C1 segment of cervical spinal cord (tissue), 14 donors: ENCODE measurements around the gene NFIA.

Source experiments
- DNase-seq, 14 donors: peaks; one replicate each; lab custom pipeline; 2025; lab: John Stamatoyannopoulos, UW

NFIA gene

DNA sequence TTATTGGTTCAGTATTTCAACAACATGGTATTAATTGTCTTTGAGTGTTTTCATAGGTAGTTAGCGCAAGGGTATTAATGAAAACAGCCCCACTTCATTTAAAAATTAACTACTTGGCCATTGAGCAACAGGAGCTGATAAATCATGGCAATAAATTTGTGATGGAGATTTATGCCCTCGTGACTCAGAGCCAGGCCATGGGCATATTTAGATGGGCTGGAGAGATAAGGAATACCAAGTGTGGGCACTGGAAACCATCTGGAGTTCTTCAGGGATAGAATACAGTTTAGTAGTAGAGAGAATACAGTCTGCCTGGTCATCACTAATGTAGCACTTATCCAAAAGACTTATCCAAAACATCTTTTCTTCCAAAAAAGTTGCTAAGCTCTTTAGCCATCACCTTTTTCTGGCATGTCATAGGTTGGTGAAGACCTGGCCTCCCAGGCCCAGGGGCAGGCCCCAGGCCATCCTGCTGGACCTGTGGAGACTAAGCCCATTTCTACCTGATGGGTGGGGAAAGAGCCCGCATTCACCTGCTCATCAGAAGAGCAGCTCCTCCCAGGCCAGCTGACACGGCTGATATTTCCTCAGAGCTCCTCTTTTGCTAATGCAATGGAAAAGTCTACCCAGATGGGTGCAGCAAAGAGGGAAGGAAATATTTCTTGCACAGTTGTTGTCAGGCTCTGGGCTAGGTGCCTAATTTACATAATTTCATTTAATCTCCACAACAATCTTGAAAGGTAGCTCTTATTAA lies 404.6 kb downstream of the NFIA start:
- no peak for DNase-seq

DNA sequence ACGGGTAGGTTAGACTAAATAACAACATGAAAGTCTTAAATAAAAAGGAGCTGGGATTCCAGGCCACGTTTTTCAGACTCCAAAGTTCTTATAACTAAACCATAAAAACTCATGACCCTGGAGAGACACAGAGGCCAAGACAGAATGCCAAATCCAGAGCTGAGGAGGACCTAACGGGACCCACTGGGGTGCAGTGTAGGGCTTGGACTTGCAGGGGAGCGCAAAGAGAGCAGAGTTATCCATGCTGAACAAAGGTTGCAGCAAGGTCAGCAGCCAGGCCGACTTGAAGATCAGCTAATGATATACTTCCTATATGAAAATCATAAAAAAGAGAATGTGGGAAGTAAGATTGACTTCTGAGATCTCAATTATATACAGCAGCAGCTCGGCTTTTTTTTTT lies 405.4 kb downstream of the NFIA start:
- DNase-seq = no peak

DNA sequence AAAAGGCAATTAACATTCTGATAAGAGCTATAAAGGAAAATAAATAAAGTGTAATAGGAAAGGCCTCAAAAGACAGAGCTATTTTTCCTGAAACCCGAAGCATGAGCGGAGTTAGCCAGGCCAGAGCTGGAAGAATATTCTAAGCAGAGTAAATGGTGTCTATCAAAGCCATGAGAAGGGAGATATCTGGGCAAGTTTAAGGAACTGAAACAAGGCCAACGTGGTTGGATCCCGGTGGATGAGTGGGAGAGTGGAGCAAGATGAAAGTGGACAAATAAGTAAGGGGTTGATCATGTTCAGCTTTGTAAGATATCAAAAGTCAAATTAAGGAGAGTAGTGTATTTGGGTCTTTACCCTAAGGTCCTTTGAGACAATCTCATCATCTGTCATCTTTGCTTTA lies 408.6 kb downstream of the NFIA start:
- DNase-seq = no peak

- DNase-seq = no peak
These were observed 409.1 kb downstream of the NFIA start for GRCh38 chr1:61491497-61491896.

DNA sequence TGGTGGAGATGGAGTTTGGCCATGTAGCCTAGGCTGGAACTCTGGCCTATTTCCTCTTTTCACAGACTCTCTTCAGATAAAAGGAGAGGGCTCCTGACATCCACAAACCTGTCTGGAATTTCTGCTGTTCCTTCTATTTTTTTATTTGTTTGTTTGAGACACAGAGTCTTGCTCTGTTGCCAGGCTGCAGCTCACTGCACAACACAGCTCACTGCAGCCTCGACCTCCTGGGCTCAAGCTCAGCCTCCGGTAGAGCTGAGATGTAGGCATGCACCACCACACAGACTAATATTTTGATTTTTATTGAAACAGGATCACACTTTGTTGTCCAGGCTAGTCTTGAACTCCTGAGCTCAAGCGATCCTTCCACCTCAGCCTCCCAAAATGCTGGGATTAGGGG lies 411.6 kb downstream of the NFIA start:
- DNase-seq = no peak

- no peak for DNase-seq
These were observed 414.1 kb downstream of the NFIA start for GRCh38 chr1:61496501-61496900.

DNA sequence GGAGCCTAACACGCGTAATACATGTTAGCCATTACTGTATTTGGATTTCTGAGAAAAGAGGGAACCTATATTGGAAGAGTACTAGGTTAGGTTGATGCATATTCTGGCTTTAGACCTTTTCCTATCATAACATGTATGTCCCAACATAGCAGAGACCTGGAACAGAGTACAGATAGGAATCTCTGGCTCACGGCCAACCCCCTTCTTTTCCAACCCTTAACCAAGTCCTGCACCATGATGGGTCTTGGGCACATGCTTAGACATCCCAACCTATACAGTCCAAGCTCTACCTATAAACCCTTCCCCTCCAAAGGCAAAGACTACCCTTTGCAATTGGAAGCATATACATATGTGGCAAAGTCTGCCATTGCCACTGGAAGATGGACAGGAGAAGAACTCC lies 414.7 kb downstream of the NFIA start:
- DNase-seq = no peak

DNA sequence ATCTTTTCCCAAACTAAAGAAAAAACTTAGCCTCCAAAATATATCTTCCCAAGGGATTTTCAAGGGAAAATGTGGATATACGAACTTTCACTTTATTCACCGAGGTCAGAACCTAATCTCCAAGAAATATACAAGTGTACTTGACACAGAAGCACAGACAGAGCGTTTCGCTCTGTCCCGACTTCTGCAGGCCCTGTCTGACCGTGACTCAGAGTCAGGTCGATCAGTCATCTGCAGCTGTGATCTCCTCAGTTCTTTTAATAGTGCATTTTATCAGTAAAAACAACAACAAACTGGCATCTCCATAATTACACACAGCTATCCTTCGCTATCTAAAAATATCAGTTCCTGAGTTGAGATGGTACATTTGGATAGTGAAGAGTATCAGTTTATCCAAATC lies 416.0 kb downstream of the NFIA start:
- no peak for DNase-seq

- no peak for DNase-seq
These were observed 419.9 kb downstream of the NFIA start for GRCh38 chr1:61501971-61502916.

DNA sequence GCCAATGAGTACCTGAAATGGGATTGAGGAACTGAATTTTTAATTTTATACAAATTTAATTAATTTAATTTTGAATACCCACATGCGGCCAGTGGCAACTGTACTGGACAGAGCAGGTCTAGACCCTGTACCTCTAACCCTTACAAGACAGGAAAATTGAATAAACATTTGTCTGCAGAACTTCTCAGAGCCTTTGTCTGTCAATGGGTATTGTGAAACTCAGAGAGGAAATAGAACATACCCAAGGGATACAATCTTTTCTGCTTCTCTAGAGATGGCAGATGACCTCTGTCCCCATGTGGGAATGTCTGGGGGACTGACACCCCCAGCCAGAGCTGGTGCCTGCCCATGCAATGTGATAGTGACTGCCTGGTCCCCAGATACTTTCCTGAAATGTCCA lies 421.9 kb downstream of the NFIA start:
- DNase-seq = no peak

DNA sequence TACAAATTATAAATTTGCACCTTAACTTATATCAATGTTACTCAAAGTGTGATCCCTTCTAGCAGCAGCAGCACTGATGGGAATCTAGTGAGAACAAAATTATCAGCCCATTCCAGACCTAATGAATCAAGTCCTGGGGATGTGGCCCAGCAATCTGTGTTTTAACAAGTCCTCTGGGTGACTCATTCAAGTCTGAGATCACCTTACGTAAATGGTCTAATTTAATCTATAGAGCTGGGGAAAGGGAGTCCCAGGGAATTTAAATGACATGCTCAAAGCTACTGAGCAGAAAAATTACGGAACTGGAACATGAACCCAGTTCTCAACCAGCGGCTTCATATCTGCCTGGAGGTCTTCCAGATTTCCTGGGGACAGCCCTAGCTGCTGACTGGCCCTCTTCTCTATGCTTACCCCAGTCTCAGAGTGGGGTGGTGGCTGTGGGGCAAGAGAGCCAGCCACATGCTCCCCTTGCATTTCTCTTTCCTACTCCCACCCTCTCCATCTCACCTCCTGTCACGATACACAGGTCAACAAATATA lies 422.6 kb downstream of the NFIA start:
- DNase-seq = no peak

- no peak for DNase-seq
These were observed 423.9 kb downstream of the NFIA start for GRCh38 chr1:61506236-61506635.

GRCh38 chr1:61506944-61507500 lies 424.7 kb downstream of the NFIA start:
- no peak for DNase-seq
